ENCODE results near the gene SMC4. TPM values are rescaled to one million over a fixed set of nuclear protein-coding genes. Genes with fewer than 3 reads are reported as not detected.

The SMC4 gene
- total RNA-seq, 2 experiments from 2014 or later, result 149 to 154 TPM

DNA sequence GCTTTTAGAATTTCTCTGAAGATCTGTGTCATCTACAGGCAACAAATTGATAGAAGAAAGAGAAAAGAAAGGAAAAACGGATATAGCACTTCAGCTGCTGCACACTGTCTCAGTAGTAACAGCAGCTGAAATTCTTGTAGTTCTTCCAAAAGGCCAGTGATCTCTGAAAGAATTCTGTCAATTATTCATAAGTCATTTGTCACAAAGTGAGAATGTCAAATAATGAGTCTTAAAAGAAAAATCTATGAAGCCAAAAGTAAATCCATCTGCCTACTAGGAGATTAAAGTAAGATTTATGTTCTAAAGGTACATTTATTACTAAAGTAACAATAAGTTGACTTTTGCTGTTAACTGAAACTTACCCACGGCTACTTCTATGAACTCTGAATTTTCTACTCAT lies 25.0 kb upstream of the SMC4 start:
- ATAC-seq (no peak), DNase-seq (no peak)
- ChIA-PET CTCF (no interaction called here), POLR2A (no interaction called here)
- Mint-ChIP-seq H3K9me3 (no peaks in the 10 kb centered on the region), H3K36me3 (ENCODE audit: low read depth) (peaks cover 20% of the 10 kb centered on the region), H3K27me3 (no peaks in the 10 kb centered on the region), H3K4me3 (no peak overlapping the region), H3K4me1 (ENCODE audit: low read depth) (peaks cover 15% of the 10 kb centered on the region), H3K27ac (no peak overlapping the region)
- intact Hi-C loops (cut with micrococcal nuclease), result no loop called here
- TF ChIP-seq, protein P1, sequence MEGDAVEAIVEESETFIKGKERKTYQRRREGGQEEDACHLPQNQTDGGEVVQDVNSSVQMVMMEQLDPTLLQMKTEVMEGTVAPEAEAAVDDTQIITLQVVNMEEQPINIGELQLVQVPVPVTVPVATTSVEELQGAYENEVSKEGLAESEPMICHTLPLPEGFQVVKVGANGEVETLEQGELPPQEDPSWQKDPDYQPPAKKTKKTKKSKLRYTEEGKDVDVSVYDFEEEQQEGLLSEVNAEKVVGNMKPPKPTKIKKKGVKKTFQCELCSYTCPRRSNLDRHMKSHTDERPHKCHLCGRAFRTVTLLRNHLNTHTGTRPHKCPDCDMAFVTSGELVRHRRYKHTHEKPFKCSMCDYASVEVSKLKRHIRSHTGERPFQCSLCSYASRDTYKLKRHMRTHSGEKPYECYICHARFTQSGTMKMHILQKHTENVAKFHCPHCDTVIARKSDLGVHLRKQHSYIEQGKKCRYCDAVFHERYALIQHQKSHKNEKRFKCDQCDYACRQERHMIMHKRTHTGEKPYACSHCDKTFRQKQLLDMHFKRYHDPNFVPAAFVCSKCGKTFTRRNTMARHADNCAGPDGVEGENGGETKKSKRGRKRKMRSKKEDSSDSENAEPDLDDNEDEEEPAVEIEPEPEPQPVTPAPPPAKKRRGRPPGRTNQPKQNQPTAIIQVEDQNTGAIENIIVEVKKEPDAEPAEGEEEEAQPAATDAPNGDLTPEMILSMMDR (IDR thresholded peaks at IDR 0.05), result no peak

DNA sequence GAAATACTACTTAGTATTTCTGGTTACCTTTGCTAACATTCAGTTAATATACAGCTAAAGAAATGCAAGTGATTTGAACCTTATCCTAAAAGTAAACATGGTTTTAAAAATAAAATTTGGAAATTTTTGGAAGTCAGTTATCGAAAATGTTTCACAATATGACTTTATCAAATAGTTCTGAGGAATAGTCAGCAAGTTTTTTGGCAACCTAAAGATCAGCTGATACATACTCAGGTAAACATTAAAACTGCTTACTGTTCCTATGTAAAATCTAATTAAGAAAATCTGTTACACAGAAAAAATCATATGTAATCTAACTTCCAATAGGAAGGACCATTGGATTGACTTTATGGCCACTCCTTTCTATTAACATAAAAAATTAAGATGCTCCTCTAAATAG lies 24.5 kb upstream of the SMC4 start:
- intact Hi-C loops (cut with micrococcal nuclease), result no loop called here
- no peak overlapping the region for H3K27ac Mint-ChIP-seq
- no peak for ATAC-seq
- H3K4me3 Mint-ChIP-seq, result no peak overlapping the region
- ChIA-PET CTCF (no interaction called here), POLR2A (no interaction called here)
- H3K27me3 Mint-ChIP-seq, result no peaks in the 10 kb centered on the region
- H3K36me3 Mint-ChIP-seq (ENCODE audit: low read depth), result peaks cover 20% of the 10 kb centered on the region
- H3K9me3 Mint-ChIP-seq, result no peaks in the 10 kb centered on the region
- TF ChIP-seq, protein P1 (IDR thresholded peaks at IDR 0.05), result no peak
- peaks cover 12% of the 10 kb centered on the region for H3K4me1 Mint-ChIP-seq (ENCODE audit: low read depth)
- no peak for DNase-seq

DNA sequence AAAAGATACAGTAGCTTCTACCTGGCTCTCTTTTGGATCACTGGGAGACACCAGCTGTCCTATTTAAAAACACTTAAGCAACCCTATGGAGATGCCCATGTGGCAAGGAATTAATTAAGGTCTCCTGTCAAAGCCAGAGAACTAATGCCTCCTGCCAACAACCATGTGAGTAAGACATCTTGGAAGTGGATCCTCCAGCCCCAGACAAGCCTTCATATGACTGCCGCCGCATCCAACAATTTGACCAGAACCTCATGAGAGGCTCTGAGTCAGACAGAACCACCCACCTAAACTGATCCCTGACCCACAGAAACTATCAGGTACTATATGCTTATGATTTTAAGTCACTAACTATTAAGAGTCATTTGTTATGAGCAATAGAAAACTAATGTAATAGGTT lies 22.8 kb upstream of the SMC4 start:
- no peaks in the 10 kb centered on the region for H3K27me3 Mint-ChIP-seq
- TF ChIP-seq, protein P1 (IDR thresholded peaks at IDR 0.05), result no peak
- no peak for DNase-seq
- ATAC-seq, result no peak
- CTCF ChIA-PET, result no interaction called here
- no peaks in the 10 kb centered on the region for H3K4me1 Mint-ChIP-seq (ENCODE audit: low read depth)
- intact Hi-C loops (cut with micrococcal nuclease), result no loop called here
- H3K27ac Mint-ChIP-seq, result no peak overlapping the region
- POLR2A ChIA-PET, result no interaction called here
- H3K9me3 Mint-ChIP-seq, result no peaks in the 10 kb centered on the region
- H3K4me3 Mint-ChIP-seq, result no peak overlapping the region
- peaks cover 20% of the 10 kb centered on the region for H3K36me3 Mint-ChIP-seq (ENCODE audit: low read depth)

DNA sequence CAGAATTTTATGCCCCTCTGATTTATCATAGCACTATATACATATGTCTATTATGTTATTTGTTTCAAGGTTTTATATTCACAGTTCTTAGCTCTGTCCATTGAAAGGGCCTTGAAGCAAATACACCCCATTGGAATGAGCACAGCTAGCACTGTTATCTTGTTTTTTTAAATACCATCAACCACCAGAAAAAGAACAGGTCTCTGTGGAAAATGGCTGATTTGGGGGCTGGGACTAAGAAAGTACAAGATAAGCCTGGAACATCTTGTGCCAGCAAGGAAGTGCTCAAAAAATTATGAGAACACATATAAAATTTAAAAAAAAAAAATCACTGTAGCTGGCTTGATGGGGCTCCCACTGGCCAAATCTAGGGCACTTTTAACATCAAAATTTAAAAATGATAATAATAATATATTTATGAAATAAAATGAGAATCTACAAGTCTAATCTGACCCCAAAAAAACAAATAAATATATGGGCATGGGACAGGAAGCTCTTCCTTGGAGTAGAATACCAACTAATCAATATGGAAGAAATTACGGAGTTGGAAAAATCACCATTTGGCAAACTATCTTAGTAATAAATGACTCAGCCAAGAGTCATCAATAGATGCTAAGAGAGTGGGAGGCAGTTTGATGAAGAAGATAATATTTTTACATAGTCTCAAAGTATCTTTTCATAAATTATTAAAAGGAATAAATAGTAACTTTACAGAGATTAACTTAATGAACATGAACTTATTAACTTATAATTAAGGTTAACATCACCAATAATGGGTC lies 20.9 kb upstream of the SMC4 start:
- Mint-ChIP-seq H3K9me3 (no peaks in the 10 kb centered on the region), H3K27me3 (no peaks in the 10 kb centered on the region), H3K4me3 (no peak overlapping the region), H3K4me1 (ENCODE audit: low read depth) (no peaks in the 10 kb centered on the region), H3K36me3 (ENCODE audit: low read depth) (peaks cover 20% of the 10 kb centered on the region), H3K27ac (no peak overlapping the region)
- TF ChIP-seq, protein P1 (IDR thresholded peaks at IDR 0.05), result no peak
- intact Hi-C loops (cut with micrococcal nuclease), result no loop called here
- POLR2A ChIA-PET, result interaction anchor here (0.8 kb wide), 1 partner anchor 17 kb away, joined by 3 read pairs; no protein-coding TSS in a partner anchor
- CTCF ChIA-PET, result no interaction called here
- ATAC-seq (no peak), DNase-seq (no peak)

GRCh38 chr3:160379628-160380214 lies 19.7 kb upstream of the SMC4 start:
- POLR2A ChIA-PET, result no interaction called here
- Mint-ChIP-seq H3K27ac (no peak overlapping the region), H3K36me3 (ENCODE audit: low read depth) (peaks cover 10% of the 10 kb centered on the region), H3K9me3 (no peaks in the 10 kb centered on the region), H3K4me1 (ENCODE audit: low read depth) (no peaks in the 10 kb centered on the region), H3K27me3 (no peaks in the 10 kb centered on the region), H3K4me3 (no peak overlapping the region)
- ATAC-seq, result no peak
- CTCF ChIA-PET, result no interaction called here
- intact Hi-C loops (cut with micrococcal nuclease), result no loop called here
- TF ChIP-seq, protein P1 (IDR thresholded peaks at IDR 0.05), result no peak
- no peak for DNase-seq
